Measurements from ENCODE around the gene SLC35F1.

The SLC35F1 gene

GRCh38 chr6:118307581-118307980, 400.5 kb downstream of the SLC35F1 start:
- no peak for DNase-seq
- no peaks in the 10 kb centered on the region for H3K27me3 ChIP-seq
- H3K9me3 ChIP-seq, result no peaks in the 10 kb centered on the region
- H3K4me3 ChIP-seq (ENCODE audit: low read depth, low read length), result no peak overlapping the region
- no peaks in the 10 kb centered on the region for H3K36me3 ChIP-seq
- no peak for TF ChIP-seq CTCF (IDR thresholded peaks at IDR 0.05; ENCODE audit: low read depth, low read length)
- H3K4me1 ChIP-seq, result no peaks in the 10 kb centered on the region

GRCh38 chr6:118309337-118310093, 402.5 kb downstream of the SLC35F1 start:
- no peaks in the 10 kb centered on the region for H3K36me3 ChIP-seq
- H3K4me1 ChIP-seq, result no peaks in the 10 kb centered on the region
- TF ChIP-seq CTCF (IDR thresholded peaks at IDR 0.05; ENCODE audit: low read depth, low read length), result no peak

GRCh38 chr6:118313208-118313607, 406.1 kb downstream of the SLC35F1 start:
- TF ChIP-seq CTCF (IDR thresholded peaks at IDR 0.05; ENCODE audit: low read depth, low read length), result no peak
- H3K4me1 ChIP-seq, result no peaks in the 10 kb centered on the region
- H3K27me3 ChIP-seq, result no peaks in the 10 kb centered on the region
- DNase-seq, result no peak
- H3K4me3 ChIP-seq (ENCODE audit: low read depth, low read length), result no peak overlapping the region
- no peaks in the 10 kb centered on the region for H3K9me3 ChIP-seq
- no peaks in the 10 kb centered on the region for H3K36me3 ChIP-seq

More at GRCh38 chr6:118309337-118310093, 402.5 kb downstream of the SLC35F1 start:
- Histone ChIP-seq H3K4me3 (ENCODE audit: low read depth, low read length) (no peak overlapping the region), H3K27me3 (no peaks in the 10 kb centered on the region), H3K9me3 (no peaks in the 10 kb centered on the region)
- no peak for DNase-seq

- no peaks in the 10 kb centered on the region for H3K27me3 ChIP-seq
- H3K4me3 ChIP-seq (ENCODE audit: low read depth, low read length), result no peak overlapping the region
- DNase-seq, result no peak
- H3K9me3 ChIP-seq, result no peaks in the 10 kb centered on the region
- no peaks in the 10 kb centered on the region for H3K36me3 ChIP-seq
- no peaks in the 10 kb centered on the region for H3K4me1 ChIP-seq
- no peak for TF ChIP-seq CTCF (IDR thresholded peaks at IDR 0.05; ENCODE audit: low read depth, low read length)
Observed at GRCh38 chr6:118313762-118314161, 406.7 kb downstream of the SLC35F1 start.

GRCh38 chr6:118316796-118317384, 409.8 kb downstream of the SLC35F1 start:
- H3K27me3 ChIP-seq, result no peaks in the 10 kb centered on the region
- H3K4me3 ChIP-seq (ENCODE audit: low read depth, low read length), result no peak overlapping the region
- no peak for DNase-seq
- TF ChIP-seq CTCF (IDR thresholded peaks at IDR 0.05; ENCODE audit: low read depth, low read length), result no peak
- no peaks in the 10 kb centered on the region for H3K36me3 ChIP-seq
- no peaks in the 10 kb centered on the region for H3K4me1 ChIP-seq
- no peaks in the 10 kb centered on the region for H3K9me3 ChIP-seq
